ENCODE data around the gene FANCC.

FANCC gene

DNA sequence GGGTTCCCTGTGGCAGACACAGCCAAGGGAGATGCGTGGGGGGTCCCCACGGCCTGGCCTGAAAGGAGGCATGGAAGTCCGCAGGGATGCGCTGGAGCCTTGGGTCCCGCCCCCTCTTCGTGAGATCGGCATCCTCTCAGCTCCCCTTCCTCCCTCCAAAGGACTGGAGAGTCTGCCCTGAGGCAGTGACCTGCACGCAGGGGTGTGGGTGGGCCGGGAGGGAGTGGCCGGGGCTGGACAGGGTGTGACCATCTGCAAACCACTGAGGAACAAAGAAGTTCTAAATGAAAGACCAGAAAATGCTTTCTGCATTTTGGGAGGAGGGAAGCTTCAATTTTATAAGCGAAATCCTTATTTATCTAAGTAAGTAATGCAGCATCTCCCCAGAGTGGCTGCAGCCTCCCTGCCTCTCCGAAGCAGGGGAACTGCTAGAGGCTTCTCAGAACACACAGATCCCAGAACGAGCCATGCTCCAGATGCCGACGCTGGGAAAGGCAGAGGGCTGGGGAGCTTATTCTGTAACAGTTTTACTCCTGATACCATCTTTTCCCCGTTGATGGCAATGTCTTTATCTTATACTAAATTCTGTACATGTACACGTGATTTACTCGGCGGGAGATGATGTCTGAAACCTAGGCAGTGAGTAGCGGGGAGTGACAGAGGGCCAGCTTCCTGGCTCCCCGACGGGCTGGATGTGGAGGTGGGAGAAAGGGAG, 221.7 kb downstream of the FANCC start:
- DNase-seq: no peak

DNA sequence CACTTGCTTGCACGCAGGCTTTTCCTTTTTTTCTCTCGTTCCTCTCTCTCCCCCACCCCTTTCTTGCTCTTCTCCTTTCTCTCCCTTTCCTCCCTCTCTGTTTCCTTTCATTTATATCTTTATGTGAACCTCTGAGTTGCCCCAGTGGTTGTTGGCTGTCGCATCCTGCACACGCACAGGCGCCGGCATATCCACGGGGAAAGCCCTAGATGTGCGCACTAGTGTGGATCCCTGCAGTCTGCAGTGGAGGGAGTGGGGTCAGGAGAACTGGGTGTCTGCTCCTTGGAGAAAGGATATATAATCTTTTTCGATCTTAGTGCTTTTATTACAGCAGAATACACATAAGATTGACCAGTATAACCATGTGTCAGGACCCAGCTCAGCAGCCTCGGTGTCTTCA, 223.5 kb downstream of the FANCC start:
- DNase-seq: no peak

DNA sequence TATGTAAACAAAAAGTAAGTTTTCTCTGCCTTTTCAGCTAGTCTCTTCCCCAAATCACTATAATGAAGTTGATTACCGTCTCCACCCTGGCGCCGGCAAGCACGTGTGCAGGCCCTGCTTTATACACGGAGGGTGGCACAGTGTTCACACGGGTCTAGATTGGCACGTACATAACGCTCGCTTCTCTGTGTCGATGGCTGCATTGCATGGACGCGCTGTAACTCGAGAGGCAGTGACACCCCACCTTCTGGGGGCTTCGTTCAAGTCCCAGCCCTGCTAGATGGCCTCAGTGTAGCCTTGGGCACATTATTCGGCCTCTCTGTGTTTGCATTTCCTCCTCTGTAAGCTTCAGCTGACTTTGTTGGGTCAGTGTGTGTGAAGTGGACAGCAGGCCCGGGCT, 223.9 kb downstream of the FANCC start:
- no peak for DNase-seq

DNA sequence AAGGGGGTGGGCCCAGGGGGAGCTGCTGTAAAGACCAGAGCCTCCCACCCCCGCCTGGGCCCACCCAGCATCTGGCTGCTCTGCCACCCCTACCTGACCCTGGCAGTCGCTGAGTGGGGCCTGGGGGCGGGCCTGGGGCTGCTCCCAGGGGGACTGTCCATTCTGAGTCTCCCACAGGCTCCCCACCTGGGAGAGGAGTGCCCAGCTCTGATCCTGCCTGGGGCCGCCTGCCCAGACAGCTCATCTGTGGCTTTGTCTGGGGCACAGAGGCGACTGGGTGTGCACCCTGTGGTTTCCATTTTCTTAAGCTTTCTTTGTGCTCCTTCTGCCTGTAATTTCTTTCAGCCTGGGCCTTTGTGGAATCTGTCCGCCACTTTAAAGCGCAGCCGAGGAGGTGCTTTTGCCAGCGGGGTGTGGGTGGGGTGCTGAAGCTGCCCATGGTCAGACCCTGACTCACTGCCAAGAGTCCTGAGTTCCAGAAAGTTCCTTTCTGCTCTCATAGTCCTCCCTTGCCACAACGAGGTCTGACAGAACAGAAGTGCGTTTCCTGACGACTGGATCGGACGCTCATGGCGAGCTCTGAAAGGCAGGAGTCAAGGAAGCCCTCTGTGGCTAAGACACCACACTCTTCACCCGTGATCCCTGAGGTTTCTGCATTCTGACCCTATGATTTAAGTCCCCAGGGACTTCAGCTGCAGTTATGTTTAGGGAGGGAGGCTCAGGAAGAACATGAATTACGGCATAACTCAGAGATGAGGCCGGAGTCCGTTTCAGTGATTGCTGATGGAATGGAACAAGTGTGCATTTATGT, 225.0 kb downstream of the FANCC start:
- DNase-seq: no peak

DNA sequence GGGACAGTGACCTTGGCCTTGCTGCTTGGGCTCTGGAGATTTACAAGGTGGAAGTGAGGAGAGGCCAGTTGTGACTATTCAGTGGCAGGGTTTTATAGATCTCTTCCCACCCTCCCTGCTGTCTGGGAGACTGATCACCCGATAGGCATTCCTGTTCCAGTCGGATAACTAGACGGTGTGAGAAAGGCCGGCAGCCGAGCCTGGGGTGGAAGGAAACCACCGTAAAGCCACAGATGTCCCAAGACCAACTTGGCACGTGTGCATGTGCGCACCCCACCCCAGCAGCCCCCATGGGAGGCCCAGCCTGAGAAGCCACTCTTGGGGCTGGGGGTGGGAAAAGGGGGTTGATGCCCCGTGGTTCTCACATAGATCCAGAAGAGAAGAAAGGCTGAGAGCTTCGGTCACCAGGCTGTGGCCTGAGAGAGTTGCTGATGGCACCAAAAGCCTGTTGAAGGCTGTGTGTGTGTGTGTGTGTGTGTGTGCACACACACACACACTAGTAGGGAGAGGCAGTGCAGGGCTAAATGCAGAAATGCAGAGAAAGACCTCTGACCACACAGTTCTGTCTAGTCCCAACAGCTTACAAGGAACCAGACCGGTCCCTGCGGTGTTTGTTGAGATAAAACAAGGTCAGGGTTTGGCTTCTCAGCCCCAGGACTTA, 225.8 kb downstream of the FANCC start:
- no peak for DNase-seq

DNA sequence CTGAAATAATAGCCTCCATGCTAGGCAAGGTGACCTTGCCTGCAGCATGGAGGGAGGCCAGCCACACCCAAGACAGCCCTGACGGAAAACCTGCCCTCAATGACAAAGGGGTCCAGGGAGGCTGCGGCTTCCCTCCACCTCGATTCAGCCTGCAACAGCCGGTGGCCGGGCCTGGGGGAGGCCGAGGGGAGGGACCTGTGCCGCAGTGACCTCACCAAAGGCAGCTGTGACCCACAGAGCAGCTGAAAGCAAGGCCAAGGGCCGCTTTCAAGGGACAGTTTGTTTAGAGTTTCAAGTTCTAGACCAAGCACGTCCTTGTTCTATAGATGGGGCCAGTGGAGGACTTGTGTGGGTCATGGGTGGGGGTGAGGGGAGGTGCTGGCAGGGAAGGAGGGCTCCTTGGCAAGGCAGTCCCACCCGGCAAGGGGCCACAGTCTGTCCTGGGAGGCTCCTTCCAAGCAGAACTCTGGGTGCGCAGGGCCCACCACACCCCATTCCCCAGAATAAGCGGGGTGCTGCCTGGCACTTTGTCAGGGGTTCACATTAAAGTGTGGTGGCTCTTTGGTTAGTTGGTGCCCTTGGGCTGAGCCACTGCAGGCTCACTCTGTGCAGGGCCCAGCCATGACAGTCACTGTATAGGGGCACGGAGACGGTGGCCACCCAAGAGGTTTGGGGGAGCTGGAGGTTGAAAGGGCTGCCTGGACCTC, 226.5 kb downstream of the FANCC start:
- no peak for DNase-seq

DNA sequence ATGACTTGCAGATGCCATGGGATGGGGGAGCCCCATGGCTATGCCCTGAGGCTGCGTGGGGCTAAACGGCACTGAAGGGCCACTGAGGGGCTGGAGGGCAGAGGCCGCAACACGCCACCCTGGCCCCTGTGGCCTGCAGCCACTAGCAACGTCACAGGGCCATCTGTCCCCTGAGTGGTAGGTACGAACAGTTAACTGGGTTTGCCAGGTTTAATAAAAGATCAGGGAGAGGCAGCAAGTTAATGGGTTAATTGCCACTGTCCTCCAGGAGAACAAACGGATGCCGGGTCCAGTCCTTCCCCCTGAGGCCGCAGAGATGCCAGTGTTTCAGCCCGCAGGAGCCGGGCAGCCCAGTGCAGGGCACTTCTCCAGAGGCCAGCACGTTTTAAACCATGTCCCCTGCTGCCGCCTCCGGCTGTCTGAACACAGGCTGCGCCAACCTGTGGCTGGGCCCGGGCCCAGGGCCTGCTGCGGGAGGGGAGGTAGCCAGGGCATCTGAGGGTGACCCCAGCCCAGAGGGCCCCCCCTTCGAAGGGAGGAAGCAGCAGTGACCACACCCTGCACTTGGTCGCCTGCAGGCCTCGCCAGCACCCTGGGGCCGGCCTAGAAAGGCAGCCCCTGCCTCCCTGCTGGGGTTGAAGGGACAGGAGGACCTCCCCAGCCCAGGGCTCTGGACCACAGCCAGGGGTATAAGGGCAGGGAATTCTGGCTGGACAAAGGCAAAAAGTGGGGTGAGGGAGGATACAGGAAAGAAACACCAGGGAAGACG, 227.3 kb downstream of the FANCC start:
- DNase-seq: no peak

DNA sequence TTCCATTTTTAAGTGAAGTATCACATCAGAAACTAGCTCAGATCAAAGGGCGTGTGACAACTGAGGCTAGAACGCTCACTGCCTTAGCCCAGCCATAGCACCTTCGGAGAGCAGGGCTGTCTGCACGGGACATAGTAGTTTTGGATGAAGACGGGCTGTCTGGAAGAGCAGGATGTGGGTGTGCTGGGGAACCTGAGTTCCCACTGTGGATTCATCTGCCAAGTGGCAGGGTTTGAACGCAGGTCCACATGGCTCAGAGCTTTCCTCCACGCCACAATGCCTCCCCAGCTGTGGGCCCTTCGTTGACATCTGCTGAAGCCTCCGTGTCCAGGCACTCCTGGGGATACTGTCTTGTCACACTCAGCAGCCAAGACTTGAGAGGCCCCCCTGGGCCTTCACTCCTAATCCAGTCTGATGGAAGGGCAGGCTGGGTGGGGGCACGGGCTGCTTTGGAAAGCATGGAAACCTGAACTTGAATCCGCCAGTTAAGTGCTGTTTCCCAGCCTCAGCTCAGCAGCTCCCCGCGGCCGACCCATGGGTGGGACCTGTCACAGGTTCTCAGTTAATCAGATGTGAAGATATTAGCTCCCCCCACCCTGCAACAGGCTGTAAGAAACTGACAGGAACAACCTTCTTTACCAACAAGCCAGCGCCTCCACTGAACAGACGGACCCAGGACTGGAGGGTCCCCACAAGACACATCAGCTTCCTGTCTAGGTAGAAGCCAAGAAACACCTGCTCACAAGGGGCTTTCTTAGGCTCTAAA, 228.1 kb downstream of the FANCC start:
- no peak for DNase-seq

DNA sequence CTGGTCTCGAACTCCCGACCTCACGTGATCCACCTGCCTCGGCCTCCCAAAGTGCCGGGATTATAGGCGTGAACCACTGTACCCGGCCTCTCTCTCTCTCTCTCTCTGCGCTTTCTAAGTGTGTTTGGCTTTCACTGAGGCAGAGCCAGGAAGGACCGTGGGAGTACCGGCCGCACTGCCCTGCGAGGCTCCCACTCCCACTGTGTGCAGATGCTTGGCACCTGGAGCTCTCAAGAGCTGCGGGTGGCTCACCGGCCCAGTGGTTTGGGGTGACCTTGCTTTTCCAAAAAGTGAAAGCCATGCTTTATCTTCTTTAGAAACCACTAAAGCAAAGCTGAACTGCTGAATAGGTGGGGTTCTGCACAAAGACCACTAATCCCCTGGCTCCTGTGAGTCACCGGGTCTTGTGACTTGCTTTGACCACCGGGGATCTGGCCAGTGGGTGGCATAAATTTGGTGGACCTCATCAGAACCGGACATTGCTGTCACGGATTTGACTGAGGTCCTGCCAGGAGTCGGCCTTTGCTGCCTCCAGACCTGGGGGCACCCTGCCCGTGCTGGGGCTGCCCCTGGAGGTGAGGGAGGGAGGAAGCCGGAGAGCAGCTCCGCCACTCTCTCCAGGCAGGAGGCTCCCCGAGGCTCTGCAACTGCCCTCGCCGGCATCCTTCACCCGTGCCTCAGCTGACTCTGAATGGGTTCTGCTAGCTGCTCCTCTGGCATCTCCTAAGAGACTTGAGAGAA, 228.9 kb downstream of the FANCC start:
- DNase-seq: no peak

DNA sequence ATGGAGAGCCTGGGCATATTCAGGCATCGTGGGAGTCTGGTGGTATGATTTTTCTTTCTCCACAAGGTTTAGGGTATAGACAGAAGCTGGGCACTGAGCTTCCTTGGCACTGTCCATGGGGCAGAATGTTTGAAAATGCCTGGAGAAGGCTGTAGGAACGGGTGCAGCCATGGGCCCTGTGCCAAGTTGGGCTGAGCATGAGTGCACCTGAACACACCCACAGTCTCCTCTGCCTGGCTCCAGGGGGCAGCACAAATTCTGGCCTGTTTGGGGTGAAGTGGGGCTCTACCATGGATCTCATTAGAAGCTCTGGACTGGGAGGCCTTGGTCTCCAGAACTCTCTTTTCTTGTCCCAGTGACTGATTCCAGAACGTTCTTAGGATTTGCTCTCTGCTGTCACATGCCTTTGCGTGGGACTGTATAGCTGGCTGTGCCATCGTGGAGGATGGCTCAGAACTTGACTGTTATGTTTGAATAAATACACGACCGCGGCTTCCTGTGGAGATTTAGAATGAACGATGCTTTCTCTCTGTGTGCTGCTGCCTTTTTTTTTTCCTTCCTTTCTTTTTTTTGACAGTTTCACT, 229.8 kb downstream of the FANCC start:
- DNase-seq: no peak

DNA sequence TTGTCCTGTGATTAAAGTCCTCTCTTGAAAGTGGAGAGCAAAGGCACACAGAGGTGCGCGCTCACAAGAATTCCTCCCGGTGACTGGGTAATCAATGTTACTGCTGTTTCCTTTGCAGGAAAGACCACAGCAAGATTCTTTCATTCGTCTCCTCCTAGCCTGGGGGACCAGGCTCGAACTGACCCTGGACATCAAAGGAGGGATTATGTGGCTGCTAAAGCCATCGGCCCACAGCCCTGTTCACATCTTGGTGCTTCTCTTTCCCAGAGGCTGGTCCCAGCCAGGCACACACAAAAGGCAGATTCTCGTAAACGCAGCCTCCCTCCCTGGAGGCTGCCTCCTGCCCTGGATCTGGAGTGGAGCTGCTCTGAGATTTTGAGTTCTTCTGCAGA, 230.9 kb downstream of the FANCC start:
- no peak for DNase-seq

DNA sequence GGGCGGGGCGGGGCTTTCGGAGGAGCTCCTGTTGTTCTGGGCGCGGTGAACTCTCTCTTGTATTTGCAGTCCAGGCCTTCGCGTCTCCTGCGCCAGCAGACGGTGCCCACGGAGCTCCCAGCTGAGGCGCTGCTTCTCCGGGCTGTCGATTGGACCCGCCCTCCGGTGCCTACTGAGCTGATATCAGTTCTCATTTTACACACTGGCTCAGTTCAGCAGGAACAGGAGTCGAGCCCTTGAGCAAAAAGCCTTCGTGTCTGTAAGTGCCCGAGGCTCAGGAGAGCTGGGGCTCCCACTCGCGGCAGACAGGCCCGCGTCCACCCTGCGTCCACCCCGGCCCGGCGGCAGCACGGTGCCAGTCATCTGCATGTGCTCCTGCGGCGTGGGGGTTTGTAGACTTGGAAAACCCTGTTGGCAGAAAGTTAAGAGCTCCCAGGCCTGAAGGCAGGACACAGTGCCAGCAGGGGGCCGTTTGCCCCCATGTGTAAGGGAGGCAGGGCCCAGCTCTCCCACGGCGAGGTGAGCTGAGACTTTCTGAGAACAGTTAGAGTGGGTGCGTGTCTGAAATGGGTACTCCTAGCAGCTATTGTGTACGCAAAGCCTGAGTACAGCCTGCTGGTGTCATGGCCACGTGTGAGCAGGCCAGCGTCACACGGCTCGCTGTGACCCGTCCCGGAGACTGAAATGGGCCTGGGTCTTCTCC, 231.5 kb downstream of the FANCC start:
- DNase-seq: no peak

DNA sequence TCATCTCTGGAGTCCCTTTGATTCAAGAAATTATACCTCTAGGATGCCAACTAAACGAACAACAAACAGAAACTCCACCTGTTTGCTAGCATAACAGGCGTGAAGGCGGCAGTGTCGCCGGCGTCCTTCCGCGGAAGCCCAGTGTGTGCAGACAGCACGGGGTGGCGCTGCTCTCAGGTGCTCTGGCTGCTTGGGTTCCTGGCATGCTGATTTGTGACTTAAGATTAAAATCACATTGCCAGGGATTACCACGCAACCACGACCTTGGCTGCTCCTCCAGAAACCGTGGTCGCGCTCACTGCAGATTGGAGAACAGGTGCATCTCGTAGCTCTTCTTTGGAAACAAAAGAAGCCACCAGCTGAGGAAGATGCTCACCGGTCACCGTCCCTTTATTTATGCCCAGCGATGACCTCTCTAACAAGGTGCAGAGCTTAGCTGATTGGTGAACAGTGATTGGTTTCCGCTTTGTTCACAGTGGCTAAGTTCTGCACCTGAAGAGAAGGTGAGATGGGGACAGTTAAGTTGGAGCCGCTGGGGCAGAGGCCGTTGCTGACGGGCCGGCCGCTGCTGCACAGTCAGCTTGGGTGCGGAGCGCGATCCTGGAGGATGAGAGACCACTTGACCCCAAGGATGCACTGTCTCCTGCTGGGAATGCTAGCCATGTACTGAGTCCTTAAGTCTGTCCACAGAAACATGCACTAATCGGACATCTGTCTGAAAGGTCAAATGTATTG, 232.3 kb downstream of the FANCC start:
- no peak for DNase-seq

DNA sequence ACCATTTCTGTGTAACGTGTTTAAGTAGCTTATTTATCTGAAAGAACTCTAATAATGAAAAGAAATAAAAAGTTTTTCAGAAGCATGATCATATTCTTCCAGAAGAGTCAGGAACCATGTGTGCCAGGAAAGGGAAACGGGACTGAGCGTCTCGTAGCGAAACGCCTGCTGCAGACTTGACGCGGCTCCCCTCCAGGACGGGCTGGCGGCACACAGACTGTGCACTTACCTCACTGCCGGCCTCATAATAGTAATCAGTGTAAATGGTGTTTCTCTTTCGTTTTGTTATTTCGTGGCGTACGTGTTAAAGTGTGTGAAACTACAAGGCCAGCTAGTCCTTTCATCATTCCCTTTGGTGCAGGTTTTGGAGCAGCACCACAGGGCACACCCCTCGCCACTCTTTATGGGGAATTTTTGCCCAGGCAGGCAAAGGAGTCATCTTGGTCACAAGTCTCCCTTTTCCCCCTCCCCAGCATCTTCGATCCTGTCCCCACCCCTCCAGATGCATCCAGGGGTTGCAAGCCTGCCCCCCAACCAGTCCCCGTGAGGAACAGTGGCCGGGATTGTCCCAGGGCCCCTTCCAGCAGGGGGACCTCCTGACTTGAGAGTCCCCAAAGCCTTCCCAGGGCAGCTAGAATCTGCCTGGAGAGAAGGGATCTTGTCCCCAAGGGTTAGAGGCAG, 233.1 kb downstream of the FANCC start:
- no peak for DNase-seq

DNA sequence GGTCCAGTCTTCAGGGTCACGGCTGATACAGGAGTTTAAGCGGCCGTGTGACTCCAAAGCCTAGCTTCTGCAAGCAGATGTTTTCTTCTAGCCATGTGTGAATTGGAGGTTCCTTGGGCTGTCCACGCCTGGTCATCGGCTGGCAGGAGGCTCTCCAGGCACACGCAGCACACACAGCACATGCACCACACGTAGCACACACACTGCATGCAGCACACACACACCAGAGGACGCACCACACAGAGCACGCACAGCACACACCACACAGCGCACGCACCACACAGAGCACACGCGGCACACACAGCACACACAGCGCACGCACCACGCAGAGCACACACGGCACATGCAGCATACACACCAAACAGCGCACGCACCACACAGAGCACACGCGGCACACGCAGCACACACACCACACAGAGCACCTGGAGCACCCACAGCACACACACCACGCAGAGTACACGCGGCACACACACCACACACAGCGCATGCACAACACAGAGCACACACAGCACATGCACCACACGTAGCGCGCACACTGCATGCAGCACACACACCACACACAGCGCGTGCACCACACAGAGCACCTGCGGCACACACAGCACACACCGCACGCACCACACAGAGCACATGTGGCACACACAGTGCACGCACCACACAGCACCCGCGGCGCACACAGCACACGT, 234.3 kb downstream of the FANCC start:
- DNase-seq: no peak

DNA sequence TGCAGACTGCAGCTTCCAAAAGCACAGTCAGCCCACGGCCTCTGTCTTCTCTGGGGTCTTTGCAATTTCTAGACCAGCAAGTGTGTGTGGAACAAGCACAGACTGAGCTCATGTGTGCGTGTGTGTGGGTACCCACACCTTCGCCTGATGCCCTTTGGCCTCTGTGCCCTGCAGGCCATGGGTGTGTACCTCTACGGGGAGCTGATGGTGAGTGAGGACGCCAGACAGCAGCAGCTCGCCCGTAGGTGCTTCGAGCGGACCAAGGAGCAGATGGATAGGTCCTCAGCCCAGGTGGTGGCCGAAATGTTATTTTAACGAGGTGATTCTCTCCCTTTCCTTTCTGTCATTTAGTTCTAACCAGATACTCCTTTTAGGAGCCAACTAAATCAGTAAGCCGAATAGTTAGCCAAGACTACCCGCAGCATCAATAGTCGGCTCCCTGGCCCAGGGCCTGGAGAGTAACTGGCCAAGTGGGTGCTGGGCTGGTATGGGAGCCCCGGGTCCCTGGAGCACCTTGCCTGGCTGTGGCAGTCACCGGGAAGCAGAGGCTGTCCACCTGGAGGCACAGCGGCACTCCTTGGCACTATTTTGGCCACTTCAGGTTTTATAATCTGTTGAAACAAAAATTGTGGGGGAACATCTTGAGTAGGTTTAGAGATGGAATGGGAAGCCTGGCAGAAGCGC, 235.0 kb downstream of the FANCC start:
- no peak for DNase-seq

DNA sequence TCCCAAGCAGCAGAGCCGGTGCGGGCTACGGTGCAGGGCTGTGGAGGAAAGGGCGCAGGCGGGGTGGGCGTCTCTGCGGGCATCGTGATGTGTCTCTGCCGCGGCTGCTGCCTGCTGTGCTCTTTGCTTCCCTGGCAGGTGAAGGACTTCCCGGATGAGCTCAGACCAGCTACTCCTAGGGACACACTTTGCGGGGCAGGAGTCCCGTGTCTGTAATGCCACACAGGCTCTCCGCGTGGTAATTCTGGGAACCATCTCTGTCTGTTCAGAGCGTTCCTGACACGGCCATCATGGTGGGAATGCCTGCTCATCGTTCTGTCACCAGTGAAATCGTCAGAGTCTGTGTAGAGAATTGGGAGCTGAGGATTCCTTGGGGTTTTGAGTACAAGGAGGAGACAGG, 235.5 kb downstream of the FANCC start:
- no peak for DNase-seq

Measured in stimulated activated CD4-positive, alpha-beta T cell treated with anti-CD3 and anti-CD28 coated beads, Interleukin-12 subunit alpha, Interleukin-12 subunit beta, amount 100 ng/mL, for 4 hours (primary cell).